Endodermal cell (in vitro differentiated cells): Measurements from ENCODE around the gene IFNA10. TPM values are rescaled to one million over a fixed set of nuclear protein-coding genes. Genes with fewer than 3 reads are reported as not detected.
"Not testable (repeated sequence)": the region's sequence is repeated elsewhere in the genome, so short reads cannot be mapped to it uniquely, and the experiment has no call there.

Experiments
- DNase-seq: peaks from one replicate; pipeline ENCODE4 v3.0.0-alpha.2; 2017
- H3K27ac ChIP-seq: 2 replicates; pipeline ENCODE4 v1.5.1; 2013; ENCODE audit warnings: mild to moderate bottlenecking, low read depth, low read length, moderate library complexity
- H3K27me3 ChIP-seq: 2 replicates; pipeline ENCODE4 v1.6.1; 2013; ENCODE audit warnings: mild to moderate bottlenecking, low read length, moderate library complexity; ENCODE audit not compliant: insufficient read depth, control insufficient read depth, poor library complexity, severe bottlenecking
- H3K36me3 ChIP-seq: 2 replicates; pipeline ENCODE4 v1.7.0; 2013; ENCODE audit warnings: mild to moderate bottlenecking, low read length, moderate library complexity; ENCODE audit not compliant: control insufficient read depth, insufficient read depth
- H3K4me1 ChIP-seq: one replicate; pipeline ENCODE4 v1.7.0; 2013; ENCODE audit warnings: low read length; ENCODE audit not compliant: control insufficient read depth, insufficient read depth
- H3K4me3 ChIP-seq: 2 replicates; pipeline ENCODE4 v1.5.1; 2013; ENCODE audit warnings: mild to moderate bottlenecking, low read length, moderate library complexity
- H3K9ac ChIP-seq: 2 replicates; pipeline ENCODE4 v1.6.1; 2013; ENCODE audit warnings: mild to moderate bottlenecking, low read length, moderate library complexity; ENCODE audit not compliant: poor library complexity, severe bottlenecking; ENCODE audit errors: extremely low read depth
- H3K9me3 ChIP-seq: 2 replicates; pipeline ENCODE4 v1.6.1; 2013; ENCODE audit warnings: mild to moderate bottlenecking, low read length, moderate library complexity; ENCODE audit not compliant: control insufficient read depth
- H3K27ac Mint-ChIP-seq: 2 replicates; pipeline ENCODE4 v1.8.0; 2020; ENCODE audit warnings: mixed read lengths
- H3K27me3 Mint-ChIP-seq: 2 replicates; pipeline ENCODE4 v1.8.0; 2021; ENCODE audit warnings: mild to moderate bottlenecking, mixed read lengths; ENCODE audit not compliant: insufficient read depth
- H3K36me3 Mint-ChIP-seq: 2 replicates; pipeline ENCODE4 v1.8.0; 2020; ENCODE audit warnings: low read depth, mixed read lengths
- H3K4me1 Mint-ChIP-seq: 2 replicates; pipeline ENCODE4 v1.8.0; 2020; ENCODE audit warnings: mixed read lengths
- H3K4me3 Mint-ChIP-seq: 2 replicates; pipeline ENCODE4 v1.8.0; 2020; ENCODE audit warnings: mild to moderate bottlenecking, moderate library complexity, mixed read lengths
- H3K9me3 Mint-ChIP-seq: 2 replicates; pipeline ENCODE4 v1.8.0; 2020; ENCODE audit warnings: mild to moderate bottlenecking, mixed read lengths
- CTCF ChIP-seq: fragments of 200-600 bp; sonication (generic); conservative IDR thresholded peaks from 2 replicates; pipeline ENCODE4 v1.5.0; 2021; ENCODE audit warnings: antibody characterized with exemption, mild to moderate bottlenecking
- WGBS, 2 experiments: methylation state at CpG; one replicate each; pipeline versions ENCODE4 v1.1.5 to v1.1.7; 2013; ENCODE audit warnings: missing lambda C conversion rate in 2 of 2, mixed read lengths in 1 of 2; ENCODE audit not compliant: insufficient coverage in 1 of 2, insufficient read length in 1 of 2; 5-methylcytosine and 5-hydroxymethylcytosine counted together
- total RNA-seq, 2 donors: library from RNA; stranded (reverse); fragmentation: NEBNext Ultra II Directional in 1 of 2; extraction: Animal tissue kit (Norgen Biotek cat#: 25700) in 1 of 2; gene quantifications; 2 replicates in 1 of 2; 3 replicates in 1 of 2; pipeline ENCODE4 v1.2.1, GENCODE V29; 2021

IFNA10 gene
- total RNA-seq, 2 donors from 2014 or later, result not detected

GRCh38 chr9:21171351-21171750 lies 35.6 kb downstream of the IFNA10 start:
- no peak for TF ChIP-seq CTCF
- no peak for DNase-seq
- 67 to 95% methylated on average over 1 of the region's 1 CpG for WGBS, 2 experiments
- Histone ChIP-seq H3K9ac (no peak overlapping the region), H3K4me1 (no peaks in the 10 kb centered on the region), H3K36me3 (no peaks in the 10 kb centered on the region), H3K27me3 (peaks cover 8% of the 10 kb centered on the region), H3K4me3 (no peak overlapping the region), H3K27ac (no peak overlapping the region), H3K9me3 (no peaks in the 10 kb centered on the region)
- no peak overlapping the region for H3K4me3 Mint-ChIP-seq
- H3K27me3 Mint-ChIP-seq, result peaks cover 18% of the 10 kb centered on the region
- no peaks in the 10 kb centered on the region for H3K9me3 Mint-ChIP-seq
- H3K4me1 Mint-ChIP-seq, result no peaks in the 10 kb centered on the region
- H3K36me3 Mint-ChIP-seq, result no peaks in the 10 kb centered on the region
- no peak overlapping the region for H3K27ac Mint-ChIP-seq

- not testable (repeated sequence) for H3K4me1 Mint-ChIP-seq, H3K27me3 ChIP-seq, DNase-seq, H3K4me3 Mint-ChIP-seq, H3K4me3 ChIP-seq, H3K36me3 Mint-ChIP-seq, H3K9me3 Mint-ChIP-seq, H3K9ac ChIP-seq, H3K27me3 Mint-ChIP-seq, H3K27ac Mint-ChIP-seq, H3K9me3 ChIP-seq, H3K36me3 ChIP-seq, H3K27ac ChIP-seq, H3K4me1 ChIP-seq
- 91% methylated on average over 2 of the region's 2 CpGs; no CpG with 5 or more reads in 1 of the 2 experiments for WGBS, 2 experiments
Measured at GRCh38 chr9:21166560-21166959, 40.4 kb downstream of the IFNA10 start, which contains the start of gene IFNA21. IFNA21 (minus strand) TSS chr9:21166660; CDS start chr9:21166612, 48 bp downstream.

GRCh38 chr9:21165516-21165915 lies 41.4 kb downstream of the IFNA10 start:
- Histone ChIP-seq H3K9me3 (no peaks in the 10 kb centered on the region), H3K4me1 (no peaks in the 10 kb centered on the region), H3K27me3 (no peaks in the 10 kb centered on the region), H3K4me3 (no peak overlapping the region), H3K36me3 (no peaks in the 10 kb centered on the region), H3K27ac (no peak overlapping the region), H3K9ac (no peak overlapping the region)
- H3K4me3 Mint-ChIP-seq, result no peak overlapping the region
- WGBS, 2 experiments, result 100% methylated on average over 1 of the region's 1 CpG; no CpG with 5 or more reads in 1 of the 2 experiments
- no peak overlapping the region for H3K27ac Mint-ChIP-seq
- peaks cover 3% of the 10 kb centered on the region for H3K9me3 Mint-ChIP-seq
- no peaks in the 10 kb centered on the region for H3K4me1 Mint-ChIP-seq
- H3K27me3 Mint-ChIP-seq, result no peaks in the 10 kb centered on the region
- no peak for TF ChIP-seq CTCF
- DNase-seq, result no peak
- H3K36me3 Mint-ChIP-seq, result no peaks in the 10 kb centered on the region

- H3K4me3 ChIP-seq, result no peak overlapping the region
- no peaks in the 10 kb centered on the region for H3K4me1 ChIP-seq
- Mint-ChIP-seq H3K4me3 (no peak overlapping the region), H3K9me3 (peaks cover 3% of the 10 kb centered on the region), H3K36me3 (no peaks in the 10 kb centered on the region), H3K27me3 (no peaks in the 10 kb centered on the region), H3K4me1 (no peaks in the 10 kb centered on the region), H3K27ac (no peak overlapping the region)
- no peak overlapping the region for H3K9ac ChIP-seq
- no peak for DNase-seq
- no peak for TF ChIP-seq CTCF
- H3K27me3 ChIP-seq, result no peaks in the 10 kb centered on the region
- peak overlapping the region; percentile 44 for H3K27ac ChIP-seq
- 71 to 87% methylated on average over 1 of the region's 1 CpG for WGBS, 2 experiments
- H3K9me3 ChIP-seq, result no peaks in the 10 kb centered on the region
- no peaks in the 10 kb centered on the region for H3K36me3 ChIP-seq
Measured at GRCh38 chr9:21160178-21160577, 46.8 kb downstream of the IFNA10 start.
